Activated CD4-positive, alpha-beta T cell treated with anti-CD3 and anti-CD28 coated beads, Interleukin-2, amount 50 U/mL, for 1 hour (primary cell): ENCODE results near the gene CCDC88C.

Experiments used
- DNase-seq: peaks from one replicate; pipeline ENCODE4 v3.0.0-alpha.2; 2020

Gene CCDC88C

GRCh38 chr14:91397965-91398591, 19.5 kb downstream of the CCDC88C start:
- no peak for DNase-seq

- peak; percentile 55 for DNase-seq
Measured at GRCh38 chr14:91396959-91397815, 20.4 kb downstream of the CCDC88C start.

DNA sequence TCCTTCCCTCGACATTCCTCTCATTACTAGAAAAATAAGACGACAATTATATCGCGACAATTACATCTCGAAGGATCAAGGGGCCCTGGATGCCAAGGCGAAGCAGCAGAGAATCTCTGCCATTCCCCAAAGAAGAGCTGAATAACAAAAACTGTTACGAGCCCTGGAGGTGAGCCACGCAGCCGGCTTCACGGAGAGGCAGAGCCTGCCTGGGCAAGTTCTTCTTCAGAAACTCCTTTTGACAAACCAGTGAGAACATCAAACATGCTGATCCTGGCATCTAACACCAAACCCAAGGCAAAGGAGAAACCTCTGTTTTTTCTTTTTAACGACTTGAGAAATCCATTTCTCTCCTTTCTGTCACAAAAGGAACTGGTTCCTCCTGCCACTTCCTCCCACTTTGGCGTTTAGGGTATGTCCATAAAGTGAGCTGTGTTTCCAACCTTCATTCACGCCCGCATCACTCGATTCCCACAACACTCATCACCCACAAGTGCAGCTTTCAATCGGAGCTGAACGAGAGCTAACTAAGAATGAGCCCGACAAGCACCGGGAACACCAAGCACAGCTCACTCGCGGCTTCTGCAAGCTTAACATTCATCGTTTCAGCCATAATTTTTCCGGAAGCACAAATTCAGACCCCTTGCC, 21.5 kb downstream of the CCDC88C start:
- no peak for DNase-seq

- no peak for DNase-seq
Measured at GRCh38 chr14:91395466-91395865, 22.2 kb downstream of the CCDC88C start.

GRCh38 chr14:91394105-91395081, 23.2 kb downstream of the CCDC88C start:
- no peak for DNase-seq

- no peak for DNase-seq
Measured at GRCh38 chr14:91392623-91393303, 24.9 kb downstream of the CCDC88C start.

DNA sequence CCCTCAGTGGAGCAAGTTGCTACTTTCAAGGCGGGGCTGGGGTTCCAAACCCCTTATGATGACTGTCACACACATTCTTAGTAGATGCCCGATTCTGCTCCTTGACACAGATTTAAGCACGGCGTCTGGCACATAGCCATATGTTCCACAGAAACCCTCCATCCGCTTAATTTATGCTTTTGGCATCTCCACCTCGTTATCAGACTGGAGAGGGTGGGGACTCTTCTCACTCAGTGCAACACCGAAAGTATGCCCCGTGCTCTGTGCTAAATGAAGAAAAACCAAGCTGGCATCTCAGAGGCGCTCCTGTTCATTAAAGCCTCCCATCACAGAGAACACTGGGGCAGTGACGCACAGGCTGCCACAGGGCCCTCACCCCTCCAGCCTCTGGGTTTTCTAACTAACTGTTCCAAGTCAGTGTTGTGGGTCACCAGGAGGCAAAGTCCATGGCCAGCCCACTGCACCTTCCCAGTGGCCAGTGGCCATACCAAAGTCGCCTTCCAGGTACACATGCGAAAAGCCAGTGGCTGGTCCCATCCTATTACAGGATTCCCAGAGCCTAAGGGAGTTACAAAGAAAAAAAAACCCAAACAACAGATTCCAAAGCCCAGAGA, 27.3 kb downstream of the CCDC88C start:
- no peak for DNase-seq

DNA sequence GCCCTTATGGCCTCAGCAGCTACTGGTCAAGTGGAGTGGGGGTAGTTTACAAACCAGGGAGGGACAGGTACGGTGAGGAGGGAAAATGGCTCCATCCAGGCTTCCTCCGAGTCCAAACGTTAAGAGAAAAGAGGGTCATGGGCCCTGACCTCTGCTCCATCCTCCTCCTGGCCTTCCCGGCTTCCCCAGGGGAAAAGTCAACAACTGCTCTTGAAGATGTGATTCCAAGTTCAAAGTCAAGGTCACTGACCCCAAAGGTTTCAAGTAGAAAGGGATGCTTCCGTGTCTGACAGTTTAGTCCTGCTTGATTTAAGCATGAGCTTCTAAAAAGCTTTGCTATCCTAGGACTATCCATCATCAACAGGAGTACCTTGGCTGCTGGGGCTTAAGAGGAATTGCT, 28.5 kb downstream of the CCDC88C start:
- DNase-seq: no peak

GRCh38 chr14:91388551-91388975, 29.1 kb downstream of the CCDC88C start:
- DNase-seq: no peak

- DNase-seq: no peak
Measured at GRCh38 chr14:91387951-91388381, 29.7 kb downstream of the CCDC88C start.

DNA sequence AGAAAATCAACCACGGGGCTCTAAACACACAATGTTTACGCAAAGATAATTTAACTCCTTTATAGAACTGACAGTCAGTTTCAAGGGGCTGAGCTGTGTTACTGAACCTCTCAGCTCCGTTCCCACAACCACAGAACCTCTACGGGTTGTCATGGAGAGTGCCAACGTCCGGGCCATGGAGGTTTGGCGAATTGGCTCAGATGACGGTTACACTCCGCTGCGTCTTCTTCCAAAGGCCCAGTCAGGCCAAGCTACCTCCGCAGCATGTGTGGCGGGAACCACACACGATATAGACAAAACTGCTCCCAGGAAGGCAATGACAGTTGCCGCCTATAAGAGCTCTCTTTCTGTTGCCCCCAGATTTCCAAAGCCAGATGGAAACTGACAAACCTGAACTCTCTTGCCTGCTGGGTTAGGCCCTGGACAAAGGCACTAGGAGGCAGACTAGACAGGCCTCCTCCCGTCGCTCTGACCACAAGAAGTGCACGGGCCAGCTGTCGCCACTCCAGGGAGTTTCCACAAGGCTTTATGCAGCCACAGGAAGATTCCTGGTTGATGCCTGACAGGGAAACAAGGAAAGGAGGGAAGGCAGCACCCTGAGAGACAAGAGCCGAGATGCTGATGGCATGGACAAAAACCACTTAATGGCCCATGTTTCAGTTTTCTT, 30.3 kb downstream of the CCDC88C start:
- no peak for DNase-seq

GRCh38 chr14:91385697-91386096, 31.9 kb downstream of the CCDC88C start:
- DNase-seq: no peak

- no peak for DNase-seq
Measured at GRCh38 chr14:91385224-91385623, 32.4 kb downstream of the CCDC88C start.

- DNase-seq: no peak
Measured at GRCh38 chr14:91383439-91383838, 34.2 kb downstream of the CCDC88C start.

DNA sequence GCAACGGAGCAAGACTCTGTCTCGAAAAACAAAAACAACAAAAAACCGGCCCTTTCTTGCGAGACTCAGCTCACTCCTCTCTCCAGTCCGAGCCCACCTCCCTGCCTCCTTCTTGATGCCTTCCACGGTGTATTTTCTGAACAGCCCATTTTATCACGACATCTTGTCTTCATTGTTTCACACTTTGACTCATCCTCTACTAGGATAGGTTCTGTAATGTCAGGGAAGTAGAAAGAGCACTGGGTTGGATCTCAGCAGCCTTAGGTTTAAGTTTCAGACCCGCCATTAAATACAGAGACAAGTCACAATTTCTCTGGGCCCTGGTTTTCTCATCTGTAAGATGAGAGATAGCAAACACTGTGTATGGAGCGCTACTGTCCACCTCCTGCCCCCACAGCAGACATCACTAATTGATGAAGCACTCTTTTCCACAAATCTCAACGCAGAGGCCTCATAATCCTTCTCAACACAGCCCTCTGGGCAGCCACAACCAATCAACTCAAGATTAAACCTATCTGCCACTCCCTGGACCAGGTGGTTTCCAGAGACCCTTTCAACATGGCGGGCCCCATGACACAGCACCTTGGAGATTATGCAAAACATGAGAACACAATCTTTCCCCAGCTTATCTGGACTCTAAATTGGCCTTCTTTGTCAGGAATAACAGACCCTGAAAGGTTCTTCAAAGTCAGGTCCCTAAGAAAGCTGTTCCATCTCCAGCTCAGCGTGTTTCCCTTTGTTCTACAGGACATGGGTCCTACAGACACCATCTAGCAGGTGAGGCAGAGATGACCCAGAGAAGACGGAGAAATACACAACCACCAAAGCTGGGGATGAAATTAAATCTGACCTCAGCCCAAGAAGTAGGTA, 35.6 kb downstream of the CCDC88C start:
- DNase-seq: no peak

DNA sequence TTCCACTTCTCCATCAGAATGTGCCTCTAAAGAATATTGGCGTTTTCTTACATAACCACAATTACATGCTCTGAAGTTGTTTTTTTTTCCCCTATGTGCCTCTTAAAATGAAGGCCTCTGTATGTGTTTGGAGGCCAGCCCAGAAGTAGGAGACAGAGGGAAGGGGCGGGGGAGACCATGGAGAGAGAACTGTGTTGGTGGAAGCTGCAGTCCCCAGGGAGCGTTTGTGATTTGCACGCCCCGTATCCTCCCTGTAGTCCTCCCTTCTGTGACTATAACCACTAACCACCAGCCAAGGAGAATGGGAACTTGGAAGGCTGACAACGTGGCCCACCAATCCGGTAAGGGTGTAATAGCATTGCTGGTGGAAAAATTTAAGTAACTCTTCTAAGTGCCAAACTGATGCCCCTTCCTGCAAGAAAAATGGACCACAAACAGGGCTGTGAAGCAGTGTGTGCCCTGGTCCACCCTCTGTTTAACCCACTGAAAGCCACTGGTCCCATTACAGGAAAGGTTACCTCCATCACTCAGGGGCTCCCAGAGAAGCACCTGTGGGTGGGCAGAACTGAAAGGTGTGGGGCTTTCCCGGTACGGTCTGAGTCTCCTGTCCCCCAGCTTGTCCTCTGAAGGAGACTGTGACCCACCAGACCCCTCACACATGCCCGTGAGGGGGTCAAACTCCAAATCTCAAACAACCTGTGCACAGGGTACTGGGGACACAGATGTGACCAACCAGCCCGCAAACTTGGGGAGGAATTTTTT, 36.8 kb downstream of the CCDC88C start:
- no peak for DNase-seq

GRCh38 chr14:91380123-91380522, 37.5 kb downstream of the CCDC88C start:
- DNase-seq: no peak

DNA sequence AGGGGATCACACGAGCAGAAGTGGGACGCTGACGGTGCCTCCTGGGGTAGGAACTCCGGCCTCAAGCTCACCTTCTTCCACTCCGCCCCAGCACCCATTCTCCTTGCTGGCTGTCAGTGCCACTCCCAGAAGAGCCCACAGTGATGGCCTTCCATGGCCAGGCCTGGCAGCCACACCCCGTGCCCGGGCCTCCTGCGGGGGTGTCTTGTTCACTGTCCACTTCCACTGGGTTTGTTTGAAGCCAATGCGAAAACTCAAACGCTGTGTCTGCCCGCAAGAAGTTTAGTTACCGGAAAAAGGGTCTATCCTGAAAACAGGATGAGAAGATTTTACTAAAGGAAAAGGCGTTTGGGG, 38.1 kb downstream of the CCDC88C start:
- no peak for DNase-seq

- DNase-seq: no peak
Measured at GRCh38 chr14:91378930-91379578, 38.6 kb downstream of the CCDC88C start.
